HG03575 (cell line): ENCODE data around the gene ACSM6.

ENCODE experiments used
- ATAC-seq: cut with Tn5 transposase; IDR thresholded peaks from one replicate; pipeline ENCODE4 v1.9.1; 2021; ENCODE audit not compliant: unreplicated experiment, insufficient number of reproducible peaks, low FRiP score; ENCODE audit errors: extremely low read depth

Gene ACSM6

DNA sequence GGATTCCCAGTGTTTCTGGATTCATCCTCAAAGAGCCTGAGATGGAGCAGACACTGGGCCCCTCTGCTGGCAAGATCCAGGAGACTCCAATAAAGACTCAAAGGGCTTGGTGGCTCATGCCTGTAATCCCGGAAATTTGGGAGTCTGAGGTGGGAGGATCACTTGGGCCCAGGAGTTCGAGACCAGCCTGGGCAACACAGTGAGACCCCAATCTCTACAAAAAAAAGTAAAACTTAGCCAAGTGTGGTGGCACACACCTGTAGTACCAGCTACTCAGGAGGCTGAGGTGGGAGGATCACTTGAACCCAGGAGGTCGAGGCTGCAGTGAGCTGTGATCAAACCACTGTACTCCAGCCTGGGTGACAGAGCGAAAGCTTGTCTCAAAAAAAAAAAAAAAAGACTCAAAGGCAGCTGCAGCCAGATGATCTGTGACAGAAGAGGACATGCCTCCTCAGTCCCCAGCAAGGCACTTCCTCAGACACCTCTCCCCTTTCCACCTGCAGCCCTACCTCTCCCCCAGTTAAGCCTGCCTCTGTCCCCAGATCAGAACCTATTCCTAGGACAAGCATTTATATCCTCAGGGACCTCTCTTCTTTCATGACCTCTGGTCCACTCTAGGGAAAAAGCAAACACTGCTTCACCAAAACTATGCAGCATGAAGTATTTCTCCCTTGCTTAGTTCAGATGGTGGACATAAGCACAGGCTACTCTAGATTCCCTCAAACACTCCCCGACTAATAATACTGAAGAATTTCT lies 68.9 kb downstream of the ACSM6 start:
- ATAC-seq: no peak

DNA sequence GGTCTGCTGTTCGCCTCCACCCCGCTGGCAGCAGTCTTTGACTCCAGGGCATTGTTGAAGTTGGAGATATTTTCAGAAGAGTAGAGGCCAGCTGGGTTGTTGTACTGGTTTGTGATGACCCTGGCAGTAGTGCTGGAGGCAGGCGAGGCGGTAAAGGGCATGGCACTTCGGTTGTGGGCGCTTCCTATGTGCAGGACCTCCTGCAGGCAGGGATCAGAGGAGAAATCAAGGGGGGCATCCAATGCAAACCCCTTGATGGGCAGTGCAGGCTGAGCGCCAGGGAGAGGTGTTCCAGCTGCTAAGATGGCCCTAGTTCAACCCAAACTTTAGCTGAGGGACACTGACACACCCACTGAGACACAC lies 69.8 kb downstream of the ACSM6 start:
- ATAC-seq: no peak

DNA sequence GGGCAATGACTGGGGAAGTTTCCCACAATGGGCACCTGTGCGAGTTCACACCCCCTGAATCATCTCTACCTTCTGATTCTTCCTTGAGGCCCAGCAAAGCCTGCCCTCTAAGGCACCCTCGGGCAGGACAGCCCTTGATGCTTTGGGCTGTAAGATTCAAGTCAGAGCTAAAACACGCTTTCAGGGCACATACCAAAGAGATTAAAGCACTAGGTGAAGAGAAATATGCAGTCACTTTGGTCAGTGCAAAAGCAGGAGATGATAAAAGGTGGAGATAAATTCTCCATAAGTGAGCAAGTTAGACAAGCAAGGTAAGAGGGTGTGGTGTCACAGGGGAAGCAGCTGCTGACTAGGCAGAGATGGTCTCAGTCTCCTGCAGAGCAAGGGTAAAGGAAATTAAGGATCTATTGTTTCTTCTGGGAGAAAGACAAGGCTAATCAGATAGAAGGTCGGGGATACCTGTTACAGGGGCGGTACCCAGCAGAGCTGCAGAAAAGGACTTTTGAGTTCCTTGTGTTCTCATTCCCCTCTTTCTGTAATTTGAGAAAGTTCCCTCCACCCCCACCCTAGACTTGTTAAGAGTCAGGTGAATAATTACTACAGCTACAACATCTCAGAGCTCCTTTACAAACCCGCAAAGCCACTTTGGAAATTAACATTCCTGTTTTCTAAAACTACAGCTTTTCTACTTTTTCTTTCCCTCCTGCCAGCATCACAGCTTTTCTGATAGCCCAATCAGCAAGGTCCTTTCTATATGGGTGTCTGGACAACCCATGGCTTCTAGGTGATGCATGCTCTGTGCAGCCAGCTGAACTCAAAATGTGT lies 70.4 kb downstream of the ACSM6 start:
- no peak for ATAC-seq

- ATAC-seq: no peak
These were observed 71.5 kb downstream of the ACSM6 start for GRCh38 chr10:95265572-95265971.

GRCh38 chr10:95266674-95267095 lies 72.6 kb downstream of the ACSM6 start:
- no peak for ATAC-seq

GRCh38 chr10:95267251-95267650 lies 73.2 kb downstream of the ACSM6 start:
- no peak for ATAC-seq

- no peak for ATAC-seq
These were observed 74.4 kb downstream of the ACSM6 start for GRCh38 chr10:95268438-95268837.

DNA sequence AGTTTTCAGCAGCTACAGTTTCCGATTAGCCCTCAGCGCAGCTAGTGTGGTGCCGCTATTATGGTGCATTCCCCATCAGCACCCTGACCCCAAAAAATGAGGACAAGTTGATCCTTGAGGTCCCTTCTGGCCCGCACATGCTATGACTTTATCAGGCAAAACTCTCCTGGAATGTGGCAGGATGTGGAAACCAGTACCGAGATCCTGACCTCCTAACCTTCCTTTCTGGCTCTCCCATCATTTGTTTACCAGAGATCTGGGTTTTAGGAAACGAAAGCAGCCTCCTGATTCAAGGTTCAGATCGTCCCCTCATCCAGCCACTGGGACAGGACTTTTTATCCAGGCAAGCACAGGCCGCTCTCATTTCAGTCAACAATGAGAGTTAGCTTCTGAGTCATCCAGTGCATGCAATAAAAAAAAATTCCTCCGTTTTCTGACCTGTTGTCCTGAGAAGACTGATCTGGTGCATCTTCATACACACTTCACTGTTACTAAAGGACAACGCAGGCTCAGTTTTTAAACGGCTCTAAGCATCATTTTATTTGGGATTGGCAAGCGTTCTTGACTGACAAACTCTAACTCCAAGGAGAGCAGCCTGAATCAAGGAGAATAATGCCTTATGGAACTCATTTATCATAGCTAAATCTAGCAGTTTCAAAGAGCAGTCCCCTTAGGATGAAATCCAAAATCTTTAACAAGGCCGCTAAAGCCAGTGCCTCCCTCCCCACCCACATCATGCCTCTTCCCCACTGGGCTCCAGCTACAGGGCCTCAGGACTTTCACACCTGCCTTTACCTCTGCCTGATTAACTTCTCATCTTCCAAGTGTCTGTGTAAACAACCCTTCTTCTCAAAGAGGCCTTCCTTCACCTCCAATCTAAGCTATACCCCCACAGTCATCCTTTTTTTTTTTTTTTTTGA lies 79.6 kb downstream of the ACSM6 start:
- ATAC-seq: no peak

DNA sequence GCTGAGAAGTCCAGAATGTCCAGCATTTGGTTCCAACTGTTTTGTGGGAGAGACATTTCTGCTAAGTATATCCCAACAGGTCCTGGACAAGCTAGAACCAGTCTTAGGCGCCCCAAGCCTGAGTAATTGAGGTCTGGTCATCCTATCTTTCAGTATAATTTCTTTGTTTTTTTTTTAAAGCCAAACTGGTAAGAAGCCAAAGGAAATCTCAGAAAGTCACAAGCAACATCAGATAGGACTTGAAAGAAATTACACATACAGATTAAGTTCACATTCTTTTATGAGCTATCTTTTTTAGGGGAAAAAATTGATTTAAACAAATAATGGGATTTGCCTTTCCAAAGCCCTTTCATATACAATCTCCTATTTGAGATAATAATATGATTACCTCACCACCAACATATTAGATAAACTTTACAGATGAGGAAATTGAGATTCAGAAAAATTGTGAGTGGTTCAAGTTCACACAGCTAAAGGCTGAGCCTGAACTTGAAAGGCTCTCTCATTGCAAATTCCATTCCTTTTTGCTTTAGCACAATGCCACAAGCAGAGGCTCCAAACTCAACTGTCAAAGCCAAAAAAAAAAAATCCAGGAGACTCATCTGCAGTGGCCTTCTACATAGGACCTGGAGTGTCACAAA lies 81.8 kb downstream of the ACSM6 start:
- no peak for ATAC-seq

DNA sequence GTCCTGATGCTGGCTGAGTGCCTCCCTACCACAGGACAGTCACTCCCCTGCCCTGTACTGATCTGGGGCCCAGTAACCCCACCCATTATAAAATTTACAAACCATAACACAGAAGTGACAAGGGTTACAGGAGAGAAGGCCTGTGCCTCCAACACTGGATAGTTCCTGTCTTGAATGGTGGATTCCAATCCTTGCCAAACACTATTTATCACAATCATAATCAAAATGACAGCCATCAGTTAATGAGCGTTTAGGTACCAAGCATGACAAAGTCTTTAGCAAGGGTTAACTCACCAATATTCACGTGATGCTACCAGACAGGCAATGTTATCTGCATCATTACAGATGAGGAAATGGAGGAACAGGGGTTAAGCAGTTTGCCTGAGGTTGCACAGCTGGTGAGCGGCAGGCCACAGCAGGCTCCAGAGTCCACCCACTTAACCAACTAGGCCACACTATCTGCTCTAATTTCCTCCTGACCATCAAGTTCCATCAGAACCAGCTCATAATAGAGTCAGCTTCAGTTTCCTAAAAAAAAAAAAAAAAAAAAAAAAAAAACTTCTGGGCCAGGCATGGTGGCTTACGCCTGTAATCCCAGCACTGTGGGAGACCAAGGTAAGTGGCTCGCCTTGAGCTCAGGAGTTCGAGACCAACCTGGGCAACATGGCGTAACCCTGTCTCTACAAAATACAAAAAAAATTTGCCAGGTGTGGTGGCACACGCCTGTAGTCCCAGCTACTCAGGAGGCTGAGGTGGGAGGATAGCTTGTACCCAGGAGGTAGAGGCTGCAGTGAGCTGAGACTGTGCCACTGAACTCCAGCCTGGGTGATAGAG lies 82.5 kb downstream of the ACSM6 start:
- no peak for ATAC-seq

DNA sequence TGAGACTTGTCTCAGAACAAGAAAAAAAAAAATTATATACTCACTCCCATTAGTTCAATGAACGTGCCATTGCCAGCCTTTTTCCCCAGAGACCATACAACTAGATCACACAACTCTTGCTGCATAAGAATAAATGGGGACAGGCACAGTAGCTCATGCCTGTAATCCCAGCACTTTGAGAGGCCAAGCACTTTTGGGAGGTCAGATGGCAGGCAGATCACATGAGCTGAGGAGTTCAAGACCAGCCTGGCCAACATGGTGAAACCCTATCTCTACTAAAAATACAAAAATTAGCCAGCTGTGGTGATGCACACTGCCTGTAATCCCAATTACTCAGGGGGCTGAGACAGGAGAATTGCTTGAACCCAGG lies 83.1 kb downstream of the ACSM6 start:
- no peak for ATAC-seq

DNA sequence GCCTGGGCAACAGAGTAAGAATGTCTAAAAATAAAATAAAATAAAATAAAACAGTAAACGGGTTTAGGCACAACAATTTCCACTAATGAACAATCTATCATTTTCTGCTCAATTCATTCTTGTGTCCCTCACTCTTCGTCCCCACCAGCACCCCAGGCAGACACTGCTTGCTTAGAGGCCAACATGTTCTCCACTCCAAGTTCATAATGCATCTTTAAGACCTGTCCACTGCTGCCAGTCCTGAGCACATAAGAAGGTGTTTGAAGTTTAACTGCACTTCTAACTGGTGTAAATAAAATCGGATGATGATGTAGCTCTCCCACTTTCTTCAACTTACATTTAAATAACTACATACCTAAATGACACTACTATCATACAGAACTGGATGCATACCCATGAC lies 83.6 kb downstream of the ACSM6 start:
- no peak for ATAC-seq
